Mesendoderm (in vitro differentiated cells): ENCODE results near the gene SOX9.

Experiments
- DNase-seq: peaks from one replicate; pipeline ENCODE4 v3.0.0; 2013
- H2AK5ac ChIP-seq: 2 replicates; pipeline ENCODE4 v1.6.1; 2013; ENCODE audit warnings: low read length, inconsistent platforms
- H2BK120ac ChIP-seq: 2 replicates; pipeline ENCODE4 v1.6.1; 2013; ENCODE audit warnings: low read depth, mild to moderate bottlenecking, low read length, moderate library complexity, mixed read lengths
- H2BK15ac ChIP-seq: replicated peaks from 2 replicates; pipeline ENCODE4 v1.6.1; 2013; ENCODE audit warnings: low read depth, mild to moderate bottlenecking, moderate library complexity
- H2BK5ac ChIP-seq: 2 replicates; pipeline ENCODE4 v1.6.1; 2013; ENCODE audit warnings: low read length, inconsistent platforms
- H3K18ac ChIP-seq: 2 replicates; pipeline ENCODE4 v1.6.1; 2013; ENCODE audit warnings: mild to moderate bottlenecking, low read length, mixed read lengths
- H3K23ac ChIP-seq: one replicate; pipeline ENCODE4 v1.6.1; 2013; ENCODE audit warnings: low read length
- H3K27ac ChIP-seq: 2 replicates; pipeline ENCODE4 v1.5.1; 2013; ENCODE audit warnings: low read depth, mild to moderate bottlenecking, inconsistent platforms, low read length, moderate library complexity
- H3K27me3 ChIP-seq: 2 replicates; pipeline ENCODE4 v1.6.1; 2013; ENCODE audit warnings: low read length, control low read depth, mild to moderate bottlenecking, inconsistent platforms; ENCODE audit not compliant: insufficient read depth, poor library complexity
- H3K36me3 ChIP-seq: 2 replicates; pipeline ENCODE4 v1.6.1; 2013; ENCODE audit warnings: low read length, inconsistent platforms; ENCODE audit not compliant: control insufficient read depth, insufficient read depth
- H3K4ac ChIP-seq: one replicate; pipeline ENCODE4 v1.6.1; 2013; ENCODE audit warnings: low read depth, mild to moderate bottlenecking, low read length, moderate library complexity
- H3K4me1 ChIP-seq: 2 replicates; pipeline ENCODE4 v1.6.1; 2013; ENCODE audit warnings: low read depth, low read length, inconsistent platforms; ENCODE audit not compliant: control insufficient read depth
- H3K4me2 ChIP-seq: 2 replicates; pipeline ENCODE4 v1.6.1; 2013; ENCODE audit warnings: low read length
- H3K4me3 ChIP-seq: 2 replicates; pipeline ENCODE4 v1.5.1; 2013; ENCODE audit warnings: mild to moderate bottlenecking, low read length
- H3K56ac ChIP-seq: one replicate; pipeline ENCODE4 v1.6.1; 2013; ENCODE audit warnings: low read length
- H3K79me1 ChIP-seq: 2 replicates; pipeline ENCODE4 v1.6.1; 2013; ENCODE audit warnings: low read length, inconsistent platforms
- H3K79me2 ChIP-seq: 2 replicates; pipeline ENCODE4 v1.6.1; 2013; ENCODE audit warnings: mild to moderate bottlenecking, low read length; ENCODE audit not compliant: control insufficient read depth, insufficient read depth
- H3K9ac ChIP-seq: 2 replicates; pipeline ENCODE4 v1.6.1; 2013; ENCODE audit warnings: low read length, inconsistent platforms
- H4K5ac ChIP-seq: one replicate; pipeline ENCODE4 v1.6.1; 2013; ENCODE audit warnings: low read length
- H4K8ac ChIP-seq: one replicate; pipeline ENCODE4 v1.6.1; 2013; ENCODE audit warnings: low read depth, mild to moderate bottlenecking, control low read depth, low read length, moderate library complexity
- WGBS: extraction: QIAGEN DNeasy Blood & Tissue Kit; methylation state at CpG from one replicate; pipeline ENCODE4 v1.1.7; 2013; ENCODE audit warnings: low lambda C conversion rate, missing lambda C conversion rate; ENCODE audit not compliant: insufficient coverage; ENCODE audit errors: extremely low coverage; 5-methylcytosine and 5-hydroxymethylcytosine counted together

SOX9 gene

GRCh38 chr17:72095316-72095715 is 25.5 kb upstream of the SOX9 start:
- H2BK5ac ChIP-seq = no peak overlapping the region
- no peak overlapping the region for H4K8ac ChIP-seq
- H3K4me1 ChIP-seq = no peaks in the 10 kb centered on the region
- H3K4me2 ChIP-seq = no peak overlapping the region
- no peak overlapping the region for H3K23ac ChIP-seq
- no peak overlapping the region for H2BK120ac ChIP-seq
- H3K36me3 ChIP-seq = no peaks in the 10 kb centered on the region
- H2BK15ac ChIP-seq = no peak overlapping the region
- no peak overlapping the region for H4K5ac ChIP-seq
- no peak overlapping the region for H2AK5ac ChIP-seq
- WGBS = no CpG with 5 or more reads among the region's 4 CpGs
- H3K9ac ChIP-seq = no peak overlapping the region
- no peak overlapping the region for H3K4ac ChIP-seq
- no peak overlapping the region for H3K4me3 ChIP-seq
- no peak overlapping the region for H3K27ac ChIP-seq
- H3K56ac ChIP-seq = no peak overlapping the region
- H3K79me2 ChIP-seq = no peaks in the 10 kb centered on the region
- H3K79me1 ChIP-seq = no peaks in the 10 kb centered on the region
- no peak for DNase-seq
- H3K18ac ChIP-seq = no peak overlapping the region
- H3K27me3 ChIP-seq = no peaks in the 10 kb centered on the region

GRCh38 chr17:72097144-72097543 is 23.7 kb upstream of the SOX9 start:
- H4K8ac ChIP-seq = no peak overlapping the region
- no peak overlapping the region for H3K23ac ChIP-seq
- no peaks in the 10 kb centered on the region for H3K4me1 ChIP-seq
- no peak overlapping the region for H3K4me2 ChIP-seq
- no peak overlapping the region for H2AK5ac ChIP-seq
- H3K4ac ChIP-seq = no peak overlapping the region
- H3K56ac ChIP-seq = no peak overlapping the region
- no peak overlapping the region for H3K27ac ChIP-seq
- H2BK120ac ChIP-seq = no peak overlapping the region
- H3K4me3 ChIP-seq = no peak overlapping the region
- H3K18ac ChIP-seq = no peak overlapping the region
- no peak overlapping the region for H2BK5ac ChIP-seq
- no peak overlapping the region for H4K5ac ChIP-seq
- no peaks in the 10 kb centered on the region for H3K36me3 ChIP-seq
- DNase-seq = no peak
- no peaks in the 10 kb centered on the region for H3K27me3 ChIP-seq
- WGBS = no CpG with 5 or more reads among the region's 10 CpGs
- H2BK15ac ChIP-seq = no peak overlapping the region
- H3K9ac ChIP-seq = no peak overlapping the region
- H3K79me2 ChIP-seq = no peaks in the 10 kb centered on the region
- H3K79me1 ChIP-seq = no peaks in the 10 kb centered on the region

- Histone ChIP-seq H3K27ac (no peak overlapping the region), H3K27me3 (no peaks in the 10 kb centered on the region), H3K4me1 (peaks cover 4% of the 10 kb centered on the region), H3K36me3 (no peaks in the 10 kb centered on the region), H2BK120ac (no peak overlapping the region), H3K23ac (no peak overlapping the region), H3K4me3 (no peak overlapping the region), H3K4me2 (no peak overlapping the region), H3K18ac (no peak overlapping the region), H3K79me2 (no peaks in the 10 kb centered on the region), H4K5ac (no peak overlapping the region), H2BK15ac (no peak overlapping the region), H2BK5ac (no peak overlapping the region), H2AK5ac (no peak overlapping the region), H3K9ac (no peak overlapping the region), H3K56ac (no peak overlapping the region), H3K4ac (no peak overlapping the region), H3K79me1 (no peaks in the 10 kb centered on the region), H4K8ac (no peak overlapping the region)
- no peak for DNase-seq
- no CpG with 5 or more reads among the region's 4 CpGs for WGBS
Measured at GRCh38 chr17:72099919-72100318, 20.9 kb upstream of the SOX9 start.

- Histone ChIP-seq H3K79me2 (no peaks in the 10 kb centered on the region), H3K4me2 (no peak overlapping the region), H3K27ac (no peak overlapping the region), H4K5ac (no peak overlapping the region), H3K36me3 (no peaks in the 10 kb centered on the region), H3K23ac (no peak overlapping the region), H4K8ac (no peak overlapping the region), H3K27me3 (no peaks in the 10 kb centered on the region), H2BK15ac (no peak overlapping the region), H3K4me1 (peaks cover 4% of the 10 kb centered on the region), H3K9ac (no peak overlapping the region), H2AK5ac (no peak overlapping the region), H3K79me1 (no peaks in the 10 kb centered on the region), H3K4ac (no peak overlapping the region), H3K18ac (no peak overlapping the region), H2BK5ac (no peak overlapping the region), H2BK120ac (no peak overlapping the region), H3K56ac (no peak overlapping the region), H3K4me3 (no peak overlapping the region)
- DNase-seq = no peak
- no CpG with 5 or more reads among the region's 5 CpGs for WGBS
Measured at GRCh38 chr17:72100470-72100869, 20.4 kb upstream of the SOX9 start.

- Histone ChIP-seq H2BK120ac (no peak overlapping the region), H3K27me3 (no peaks in the 10 kb centered on the region), H3K4ac (no peak overlapping the region), H3K27ac (no peak overlapping the region), H3K23ac (no peak overlapping the region), H3K18ac (no peak overlapping the region), H3K9ac (no peak overlapping the region), H3K36me3 (no peaks in the 10 kb centered on the region), H3K79me1 (no peaks in the 10 kb centered on the region), H3K79me2 (no peaks in the 10 kb centered on the region), H2AK5ac (no peak overlapping the region), H3K4me1 (peaks cover 4% of the 10 kb centered on the region), H4K8ac (no peak overlapping the region), H4K5ac (no peak overlapping the region), H2BK5ac (no peak overlapping the region), H3K4me2 (no peak overlapping the region), H2BK15ac (no peak overlapping the region), H3K56ac (no peak overlapping the region), H3K4me3 (no peak overlapping the region)
- WGBS = no CpG with 5 or more reads among the region's 3 CpGs
- DNase-seq = no peak
Measured at GRCh38 chr17:72101526-72101925, 19.3 kb upstream of the SOX9 start.

GRCh38 chr17:72102366-72102765 is 18.5 kb upstream of the SOX9 start:
- Histone ChIP-seq H2BK15ac (no peak overlapping the region), H3K27me3 (no peaks in the 10 kb centered on the region), H3K4me2 (no peak overlapping the region), H3K23ac (no peak overlapping the region), H3K4me3 (no peak overlapping the region), H3K9ac (no peak overlapping the region), H4K5ac (no peak overlapping the region), H3K4ac (no peak overlapping the region), H3K18ac (no peak overlapping the region), H2AK5ac (no peak overlapping the region), H2BK5ac (no peak overlapping the region), H3K56ac (no peak overlapping the region), H3K36me3 (no peaks in the 10 kb centered on the region), H2BK120ac (no peak overlapping the region), H3K79me2 (no peaks in the 10 kb centered on the region), H3K79me1 (no peaks in the 10 kb centered on the region), H3K4me1 (peaks cover 6% of the 10 kb centered on the region), H3K27ac (no peak overlapping the region), H4K8ac (no peak overlapping the region)
- no CpG with 5 or more reads among the region's 1 CpG for whole genome bisulfite sequencing
- DNase-seq = no peak
